Hepatocyte (in vitro differentiated cells): ENCODE measurements around the gene ABCA2.

Experiments
- CTCF ChIP-seq: fragments of 200-600 bp; sonication (generic); IDR thresholded peaks from 2 replicates; pipeline ENCODE4 v1.5.1; 2016; ENCODE audit warnings: antibody characterized with exemption, mild to moderate bottlenecking; ENCODE audit not compliant: poor library complexity
- EZH2 ChIP-seq: fragments of 200-600 bp; sonication (generic); IDR thresholded peaks from 2 replicates; pipeline ENCODE4 v1.6.1; 2016; ENCODE audit warnings: antibody characterized with exemption, mild to moderate bottlenecking, borderline replicate concordance
- EZH2phosphoT487 ChIP-seq: fragments of 200-600 bp; sonication (generic); IDR thresholded peaks from one replicate; pipeline ENCODE4 v1.6.1; 2018; ENCODE audit warnings: antibody characterized with exemption, mild to moderate bottlenecking, low read depth, moderate library complexity; ENCODE audit not compliant: unreplicated experiment, severe bottlenecking

- TF ChIP-seq CTCF (no peak), EZH2 (no peak), EZH2phosphoT487 (no peak)
These were observed 43.2 kb upstream of the ABCA2 start for GRCh38 chr9:137071282-137071681.
